IMR-90 (cell line): Measurements from ENCODE around the gene HADHB. TPM values are rescaled to one million over a fixed set of nuclear protein-coding genes. Genes with fewer than 3 reads are reported as not detected.
"Not testable (repeated sequence)": the region's sequence is repeated elsewhere in the genome, so short reads cannot be mapped to it uniquely, and the experiment has no call there.

Experiments used
- ATAC-seq: fragments of 200-7000 bp; cut with Tn5 transposase; 2 replicates; pipeline ENCODE4 v1.9.1; 2020; ENCODE audit warnings: low read depth, mild to moderate bottlenecking, moderate library complexity
- BruUV-seq: library from RNA; stranded (reverse); fragments of 400-500 nt; replicated peaks from 2 replicates; lab custom pipeline; 2021; lab: Mats Ljungman, UMichigan
- CTCF ChIA-PET: fragments of 300-600 bp; formaldehyde crosslinking; extraction: SDS; loops from one replicate; lab custom pipeline; 2021; ENCODE audit warnings: antibody characterized with exemption; lab: Yijun Ruan, JAX
- POLR2A ChIA-PET: fragments of 300-600 bp; sonication (Branson Sonifier 250); formaldehyde crosslinking; loops from one replicate; lab custom pipeline; 2022; ENCODE audit warnings: antibody characterized with exemption; ENCODE audit not compliant: unreplicated experiment; lab: Charles Lee
- DNase-seq: peaks from one replicate; pipeline ENCODE4 v3.0.0; 2013
- H2AFZ ChIP-seq: replicated peaks from 2 replicates; pipeline ENCODE3; 2013; ENCODE audit warnings: low read length, mild to moderate bottlenecking; ENCODE audit not compliant: poor library complexity
- H2AK5ac ChIP-seq: 2 replicates; pipeline ENCODE4 v1.6.1; 2013; ENCODE audit warnings: low read depth, low read length, inconsistent platforms
- H2AK9ac ChIP-seq: replicated peaks from 2 replicates; pipeline ENCODE3; 2013; ENCODE audit warnings: mild to moderate bottlenecking, low read depth, low read length, moderate library complexity; ENCODE audit not compliant: poor library complexity
- H2BK120ac ChIP-seq: 2 replicates; pipeline ENCODE4 v1.6.1; 2013; ENCODE audit warnings: low read depth, low read length, inconsistent platforms
- H2BK15ac ChIP-seq: 3 replicates; pipeline ENCODE4 v1.6.1; 2013; ENCODE audit warnings: low read depth, low read length, inconsistent platforms
- H2BK20ac ChIP-seq: 2 replicates; pipeline ENCODE4 v1.6.1; 2013; ENCODE audit warnings: low read depth, mild to moderate bottlenecking, inconsistent platforms, low read length, moderate library complexity
- H2BK5ac ChIP-seq: 2 replicates; pipeline ENCODE4 v1.6.1; 2013; ENCODE audit warnings: mild to moderate bottlenecking, low read depth, low read length, inconsistent platforms; ENCODE audit not compliant: poor library complexity, severe bottlenecking
- H3K14ac ChIP-seq: replicated peaks from 2 replicates; pipeline ENCODE4 v1.6.1; 2013; ENCODE audit warnings: low read depth, low read length, inconsistent platforms
- H3K18ac ChIP-seq: 2 replicates; pipeline ENCODE4 v1.6.1; 2013; ENCODE audit warnings: low read depth, low read length, control low read depth
- H3K23ac ChIP-seq: 2 replicates; pipeline ENCODE4 v1.6.1; 2013; ENCODE audit warnings: low read depth, low read length, inconsistent platforms
- H3K27ac ChIP-seq: 2 replicates; pipeline ENCODE4 v1.5.1; 2013; ENCODE audit warnings: mild to moderate bottlenecking, control low read depth, low read length; ENCODE audit not compliant: insufficient read depth
- H3K27me3 ChIP-seq: 2 replicates; pipeline ENCODE4 v1.6.1; 2013; ENCODE audit warnings: low read length; ENCODE audit not compliant: control insufficient read depth, insufficient read depth
- H3K36me3 ChIP-seq: 2 replicates; pipeline ENCODE4 v1.6.1; 2013; ENCODE audit warnings: low read length, mixed read lengths; ENCODE audit not compliant: control insufficient read depth, insufficient read depth
- H3K4ac ChIP-seq: 2 replicates; pipeline ENCODE4 v1.6.1; 2013; ENCODE audit warnings: low read depth, low read length, inconsistent platforms
- H3K4me1 ChIP-seq: 2 replicates; pipeline ENCODE4 v1.6.1; 2013; ENCODE audit warnings: low read length, mixed read lengths; ENCODE audit not compliant: control insufficient read depth, insufficient read depth
- H3K4me2 ChIP-seq: 2 replicates; pipeline ENCODE4 v1.6.1; 2013; ENCODE audit warnings: low read depth, mild to moderate bottlenecking, control low read depth, low read length, moderate library complexity
- H3K4me3 ChIP-seq: 2 replicates; pipeline ENCODE4 v1.5.1; 2013; ENCODE audit warnings: low read depth, mild to moderate bottlenecking, control low read depth, low read length, moderate library complexity; ENCODE audit not compliant: insufficient read depth
- H3K56ac ChIP-seq: 2 replicates; pipeline ENCODE4 v1.6.1; 2013; ENCODE audit warnings: low read length, inconsistent platforms; ENCODE audit not compliant: insufficient read depth; ENCODE audit errors: extremely low read depth
- H3K79me1 ChIP-seq, 2 experiments: 2 replicates each; pipeline ENCODE4 v1.6.1; 2013; ENCODE audit warnings: low read length in 2 of 2, inconsistent platforms in 1 of 2, low read depth in 1 of 2
- H3K9ac ChIP-seq: 2 replicates; pipeline ENCODE4 v1.6.1; 2013; ENCODE audit warnings: low read depth, low read length, control low read depth
- H3K9me1 ChIP-seq: 2 replicates; pipeline ENCODE4 v1.6.1; 2013; ENCODE audit warnings: low read length, inconsistent platforms; ENCODE audit not compliant: insufficient read depth
- H3K9me3 ChIP-seq: 2 replicates; pipeline ENCODE4 v1.6.1; 2013; ENCODE audit warnings: low read length; ENCODE audit not compliant: control insufficient read depth, insufficient read depth
- H4K20me1 ChIP-seq: 2 replicates; pipeline ENCODE4 v1.6.1; 2013; ENCODE audit warnings: low read length, inconsistent platforms; ENCODE audit not compliant: insufficient read depth
- H4K5ac ChIP-seq: 2 replicates; pipeline ENCODE4 v1.6.1; 2013; ENCODE audit warnings: mild to moderate bottlenecking, low read depth, low read length, control low read depth
- H4K8ac ChIP-seq, 2 experiments: 2 replicates each; pipeline ENCODE4 v1.6.1; 2013; ENCODE audit warnings: low read depth in 2 of 2, low read length in 2 of 2, control low read depth in 1 of 2, inconsistent platforms in 1 of 2
- H4K91ac ChIP-seq: 2 replicates; pipeline ENCODE4 v1.6.1; 2013; ENCODE audit warnings: low read depth, low read length, inconsistent platforms; ENCODE audit not compliant: insufficient read depth
- WGBS, 2 experiments: methylation state at CpG; one replicate each; pipeline versions ENCODE4 v1.1.5 to v1.1.7; 2013; ENCODE audit warnings: missing lambda C conversion rate in 2 of 2; ENCODE audit not compliant: insufficient read length in 1 of 2; ENCODE audit errors: extremely low coverage in 2 of 2; 5-methylcytosine and 5-hydroxymethylcytosine counted together
- dilution Hi-C: fragments of 300-500 bp; cut with HindIII; formaldehyde crosslinking; loops from one replicate; pipeline ENCODE4 v1.14.3; 2018; ENCODE audit warnings: low sequenced_read_pairs; ENCODE audit not compliant: unreplicated experiment
- in situ Hi-C: fragments of 300-500 bp; cut with MboI; formaldehyde crosslinking; loops from 3 replicates; pipeline ENCODE4 v1.14.3; 2019; ENCODE audit warnings: low sequenced_read_pairs, inconsistent platforms, mixed read lengths
- intact Hi-C: fragments of 100-400 bp; cut with micrococcal nuclease; formaldehyde crosslinking; loops from 2 replicates; pipeline ENCODE4 v1.10.0; 2022
- polyA plus RNA-seq, 3 experiments: library from polyadenylated mRNA; depleted of rRNA; stranded (reverse); fragments of >200 nt; gene quantifications; 2 replicates each; pipeline ENCODE4 v1.2.3, GENCODE V29; 2012; ENCODE audit warnings: low replicate concordance in 1 of 3
- total RNA-seq: library from RNA; depleted of rRNA; stranded (reverse); fragments of >200 nt; gene quantifications from 2 replicates; pipeline ENCODE4 v1.2.3, GENCODE V29; 2012

Gene HADHB
- total and polyA plus RNA-seq, 2 of the 4 experiments (the other 2 are of a cell fraction), result 67.9 to 79.8 TPM

DNA sequence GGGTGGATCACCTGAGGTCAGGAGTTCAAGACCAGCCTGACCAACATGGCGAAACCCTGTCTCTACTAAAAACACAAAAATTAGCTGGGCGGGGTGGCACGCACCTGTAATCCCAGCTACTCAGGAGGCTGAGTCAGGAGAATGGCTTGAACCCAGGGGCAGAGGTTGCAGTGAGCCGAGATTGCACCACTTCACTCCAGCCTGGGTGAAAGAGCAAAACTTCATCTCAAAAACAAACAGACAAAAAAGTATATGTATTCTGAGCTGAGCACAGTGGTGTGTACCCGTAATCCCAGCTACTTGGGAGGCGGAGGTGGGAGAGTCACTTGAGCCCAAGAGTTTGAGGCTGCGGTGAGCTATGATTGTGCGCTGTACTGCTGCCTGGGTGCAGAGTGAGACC is 86.6 kb downstream of the HADHB start:
- H3K4me3 ChIP-seq, H3K9me3 ChIP-seq, H4K5ac ChIP-seq, H2BK5ac ChIP-seq, H2AK9ac ChIP-seq, H4K8ac ChIP-seq, H3K36me3 ChIP-seq, intact Hi-C loops, POLR2A ChIA-PET, DNase-seq, H3K23ac ChIP-seq, H3K4me1 ChIP-seq, H3K79me1 ChIP-seq, H3K56ac ChIP-seq, H2BK20ac ChIP-seq, H2BK120ac ChIP-seq, H3K18ac ChIP-seq, H4K91ac ChIP-seq, dilution Hi-C loops, BruUV-seq, H3K4ac ChIP-seq, H3K4me2 ChIP-seq, H3K27ac ChIP-seq, ATAC-seq, H3K9ac ChIP-seq, H3K14ac ChIP-seq, H4K20me1 ChIP-seq, H2AK5ac ChIP-seq, H2AFZ ChIP-seq, H2BK15ac ChIP-seq, H3K9me1 ChIP-seq: not testable (repeated sequence)
- WGBS, 2 experiments, result no CpG with 5 or more reads among the region's 8 CpGs
- in situ Hi-C loops, result loop anchor here (25.0 kb wide), 1 partner anchor 369 kb away; no protein-coding TSS in a partner anchor
- H3K27me3 ChIP-seq, result peaks cover 11% of the 10 kb centered on the region
- CTCF ChIA-PET, result interaction anchor here (0.6 to 1.1 kb wide), 2 partner anchors 102 to 469 kb away, joined by 3 to 5 read pairs; no protein-coding TSS in a partner anchor
